ENCODE measurements around the gene HACD3. TPM values are rescaled to one million over a fixed set of nuclear protein-coding genes. Genes with fewer than 3 reads are reported as not detected.

Gene HACD3
- polyA plus RNA-seq, 1 of the 3 experiments (the other 2 are of a cell fraction), result 45.7 TPM

DNA sequence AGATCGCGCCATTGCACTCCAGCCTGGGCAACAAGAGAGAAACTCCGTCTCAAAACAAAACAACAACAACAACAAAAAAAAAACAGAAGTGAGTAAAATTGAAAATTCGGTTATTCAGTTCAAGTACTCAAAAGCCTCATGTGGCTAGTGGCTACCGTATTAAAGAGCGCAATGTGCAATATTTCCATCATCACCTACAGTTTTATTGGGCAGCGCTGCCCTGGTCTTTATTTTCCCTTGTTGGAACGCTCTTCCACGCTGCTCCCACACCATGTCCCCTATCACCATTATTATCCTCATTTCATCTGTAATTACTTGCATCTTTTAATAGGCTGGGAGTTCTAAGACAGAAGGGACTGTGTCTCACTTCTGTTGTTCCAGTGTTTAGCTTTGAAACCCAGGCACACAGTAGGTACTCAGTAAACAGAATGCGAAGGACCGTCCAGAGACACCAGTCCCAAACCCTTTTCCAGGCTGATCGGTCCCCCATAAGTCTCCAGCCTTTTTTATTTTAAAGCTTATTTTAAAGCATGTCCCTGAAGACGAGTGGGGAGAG lies 423 bp upstream of the HACD3 start:
- Histone ChIP-seq H3K4me2 (peak overlapping the region; percentile 89; the same call in 1 of the 2 replicates), H3K27me3 (ENCODE audit: insufficient read depth) (no peaks in the 10 kb centered on the region), H4K20me1 (ENCODE audit: insufficient read depth) (peaks cover 33% of the 10 kb centered on the region), H3K9me2 (no peaks in the 10 kb centered on the region), H3K27ac (ENCODE audit: low read depth in 2 of 2, low read length in 1 of 2) (peak overlapping the region; percentile 61 to 70; a peak in 3 of 4 replicates), H2AFZ (ENCODE audit: low read depth) (peak overlapping the region; percentile 93), H3K4me1 (ENCODE audit: control insufficient read depth in 1 of 2, insufficient read depth in 2 of 2, low read depth in 1 of 2, low read length in 1 of 2) (peaks cover 3 to 38% of the 10 kb centered on the region in 2 experiments; a peak in 2 of 4 replicates), H3F3A (replicated peaks; ENCODE audit: insufficient read depth) (peaks cover 13% of the 10 kb centered on the region), H3K9ac (peak overlapping the region; percentile 87), H3K4me3 (ENCODE audit: low read depth in 2 of 2, low read length in 1 of 2) (peak overlapping the region; percentile 77 to 82), H3K36me3 (replicated peaks in 1 of 2; ENCODE audit: control insufficient read depth in 1 of 2, insufficient read depth in 2 of 2, low read length in 1 of 2) (no peaks in the 10 kb centered on the region), H3K9me3 (no peaks in the 10 kb centered on the region), H3K79me2 (ENCODE audit: insufficient read depth) (peaks cover 46% of the 10 kb centered on the region)
- ChIA-PET CTCF (interaction anchor here (2.3 kb wide), 1 partner anchor 16 kb away, joined by 6 read pairs; no protein-coding TSS in a partner anchor), POLR2A (interaction anchor here (1.2 to 2.0 kb wide), 6 partner anchors 11 to 225 kb away, joined by 3 to 15 read pairs (median 5); partner anchors contain the start of genes INTS14 and RNU5B-1)
- DNase-seq, result no peak
- TF ChIP-seq CHD2 (IDR thresholded peaks at IDR 0.05; ENCODE audit: low read length, partially characterized antibody) (peak; percentile 8), TEAD4 (IDR thresholded peaks at IDR 0.05; ENCODE audit: borderline replicate concordance, insufficient read depth) (no peak), YY1 (IDR thresholded peaks at IDR 0.05; ENCODE audit: low read depth) (no peak), NRF1 (IDR thresholded peaks at IDR 0.05; ENCODE audit: low read depth, low read length) (no peak)
- WGBS (ENCODE audit: low lambda C conversion rate), result 65% methylated on average over 13 of the region's 13 CpGs

GRCh38 chr15:65532738-65533051 lies 2.4 kb downstream of the HACD3 start:
- no peak for DNase-seq

More at GRCh38 chr15:65532738-65533051, 2.4 kb downstream of the HACD3 start:
- Histone ChIP-seq H2AFZ (ENCODE audit: low read depth) (no peak overlapping the region), H4K20me1 (ENCODE audit: insufficient read depth) (peaks cover 58% of the 10 kb centered on the region), H3K27ac (ENCODE audit: low read depth in 2 of 2, low read length in 1 of 2) (no peak overlapping the region), H3K4me1 (ENCODE audit: control insufficient read depth in 1 of 2, insufficient read depth in 2 of 2, low read depth in 1 of 2, low read length in 1 of 2) (peaks cover 3 to 31% of the 10 kb centered on the region in 2 experiments; a peak in 2 of 4 replicates), H3K27me3 (ENCODE audit: insufficient read depth) (no peaks in the 10 kb centered on the region), H3F3A (replicated peaks; ENCODE audit: insufficient read depth) (peaks cover 9% of the 10 kb centered on the region), H3K9ac (no peak overlapping the region), H3K9me2 (no peaks in the 10 kb centered on the region), H3K9me3 (no peaks in the 10 kb centered on the region), H3K79me2 (ENCODE audit: insufficient read depth) (peaks cover 73% of the 10 kb centered on the region), H3K36me3 (replicated peaks in 1 of 2; ENCODE audit: control insufficient read depth in 1 of 2, insufficient read depth in 2 of 2, low read length in 1 of 2) (peaks cover 0 to 6% of the 10 kb centered on the region in 2 experiments), H3K4me2 (no peak overlapping the region; the same call in 1 of the 2 replicates), H3K4me3 (ENCODE audit: low read depth in 2 of 2, low read length in 1 of 2) (0 out of 4 replicates have a peak overlapping the region, but pooled peaks of 1 of the 2 experiments have one; percentile 82)
- ChIA-PET CTCF (no interaction called here), POLR2A (no interaction called here)
- no peak for TF ChIP-seq SMC3 (IDR thresholded peaks at IDR 0.05; ENCODE audit: low read depth, low read length)
- no peak for TF ChIP-seq POLR2AphosphoS5 (IDR thresholded peaks at IDR 0.05; ENCODE audit: low read depth, low read length)
- no peak for TF ChIP-seq GATA2 (CRISPR knock-in tag; IDR thresholded peaks at IDR 0.05)
- TF ChIP-seq FOSL2 (IDR thresholded peaks at IDR 0.05; ENCODE audit: borderline replicate concordance, low read depth), result no peak
- TF ChIP-seq CTCF (IDR thresholded peaks at IDR 0.05), result no peak
- TF ChIP-seq JUND (IDR thresholded peaks at IDR 0.05), result no peak
- TF ChIP-seq FOXM1 (IDR thresholded peaks at IDR 0.05; ENCODE audit: low read depth), result no peak
- TF ChIP-seq PBX3 (IDR thresholded peaks at IDR 0.05), result no peak
- no peak for TF ChIP-seq MEF2A (IDR thresholded peaks at IDR 0.05; ENCODE audit: borderline replicate concordance, low read depth)
- TF ChIP-seq REST (IDR thresholded peaks at IDR 0.05; ENCODE audit: low read depth, low read length), result no peak
- TF ChIP-seq USF1 (IDR thresholded peaks at IDR 0.05; ENCODE audit: borderline replicate concordance, low read depth), result no peak
- TF ChIP-seq NRF1 (IDR thresholded peaks at IDR 0.05; ENCODE audit: low read depth, low read length), result no peak
- TF ChIP-seq, protein P1, sequence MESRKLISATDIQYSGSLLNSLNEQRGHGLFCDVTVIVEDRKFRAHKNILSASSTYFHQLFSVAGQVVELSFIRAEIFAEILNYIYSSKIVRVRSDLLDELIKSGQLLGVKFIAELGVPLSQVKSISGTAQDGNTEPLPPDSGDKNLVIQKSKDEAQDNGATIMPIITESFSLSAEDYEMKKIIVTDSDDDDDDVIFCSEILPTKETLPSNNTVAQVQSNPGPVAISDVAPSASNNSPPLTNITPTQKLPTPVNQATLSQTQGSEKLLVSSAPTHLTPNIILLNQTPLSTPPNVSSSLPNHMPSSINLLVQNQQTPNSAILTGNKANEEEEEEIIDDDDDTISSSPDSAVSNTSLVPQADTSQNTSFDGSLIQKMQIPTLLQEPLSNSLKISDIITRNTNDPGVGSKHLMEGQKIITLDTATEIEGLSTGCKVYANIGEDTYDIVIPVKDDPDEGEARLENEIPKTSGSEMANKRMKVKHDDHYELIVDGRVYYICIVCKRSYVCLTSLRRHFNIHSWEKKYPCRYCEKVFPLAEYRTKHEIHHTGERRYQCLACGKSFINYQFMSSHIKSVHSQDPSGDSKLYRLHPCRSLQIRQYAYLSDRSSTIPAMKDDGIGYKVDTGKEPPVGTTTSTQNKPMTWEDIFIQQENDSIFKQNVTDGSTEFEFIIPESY (IDR thresholded peaks at IDR 0.05; ENCODE audit: borderline replicate concordance, low read depth), result no peak
- TF ChIP-seq RAD21 (IDR thresholded peaks at IDR 0.05; ENCODE audit: low read length), result no peak
- no peak for TF ChIP-seq TEAD4 (IDR thresholded peaks at IDR 0.05; ENCODE audit: borderline replicate concordance, insufficient read depth)
- no peak for TF ChIP-seq EZH2phosphoT487 (IDR thresholded peaks at IDR 0.05; ENCODE audit: borderline replicate concordance, low read depth)
- WGBS (ENCODE audit: low lambda C conversion rate), result 63% methylated on average over 1 of the region's 1 CpG

Measured in SK-N-SH (cell line).